Neural cell (in vitro differentiated cells): Measurements from ENCODE around the gene PROK2.

Source experiments
- EZH2 ChIP-seq: fragments of 200-600, 300-800 bp; shearing (Covaris generic), sonication (generic); IDR thresholded peaks from 2 replicates; pipeline ENCODE4 v1.6.1; 2014; ENCODE audit warnings: antibody characterized with exemption, low read length, borderline replicate concordance, mild to moderate bottlenecking; ENCODE audit not compliant: insufficient read depth, poor library complexity, severe bottlenecking
- MXI1 ChIP-seq: fragments of 450-650 bp; conservative IDR thresholded peaks from 2 replicates; pipeline ENCODE4 v1.6.1; 2014; ENCODE audit warnings: antibody characterized with exemption, mild to moderate bottlenecking; ENCODE audit not compliant: poor library complexity, severe bottlenecking
- POLR2AphosphoS5 ChIP-seq: IDR thresholded peaks from 2 replicates; pipeline ENCODE4 v1.6.1; 2012
- REST ChIP-seq: IDR thresholded peaks from 2 replicates; pipeline ENCODE4 v1.6.1; 2012; ENCODE audit warnings: borderline replicate concordance
- TAF1 ChIP-seq: IDR thresholded peaks from 2 replicates; pipeline ENCODE4 v1.6.1; 2012; ENCODE audit warnings: low read depth
- TF ChIP-seq, protein P1 (sequence below): fragments of 450-650 bp; IDR thresholded peaks from 2 replicates; pipeline ENCODE4 v1.5.1; 2014; ENCODE audit warnings: antibody characterized with exemption, mild to moderate bottlenecking, moderate library complexity; ENCODE audit not compliant: poor library complexity, severe bottlenecking

DNA sequence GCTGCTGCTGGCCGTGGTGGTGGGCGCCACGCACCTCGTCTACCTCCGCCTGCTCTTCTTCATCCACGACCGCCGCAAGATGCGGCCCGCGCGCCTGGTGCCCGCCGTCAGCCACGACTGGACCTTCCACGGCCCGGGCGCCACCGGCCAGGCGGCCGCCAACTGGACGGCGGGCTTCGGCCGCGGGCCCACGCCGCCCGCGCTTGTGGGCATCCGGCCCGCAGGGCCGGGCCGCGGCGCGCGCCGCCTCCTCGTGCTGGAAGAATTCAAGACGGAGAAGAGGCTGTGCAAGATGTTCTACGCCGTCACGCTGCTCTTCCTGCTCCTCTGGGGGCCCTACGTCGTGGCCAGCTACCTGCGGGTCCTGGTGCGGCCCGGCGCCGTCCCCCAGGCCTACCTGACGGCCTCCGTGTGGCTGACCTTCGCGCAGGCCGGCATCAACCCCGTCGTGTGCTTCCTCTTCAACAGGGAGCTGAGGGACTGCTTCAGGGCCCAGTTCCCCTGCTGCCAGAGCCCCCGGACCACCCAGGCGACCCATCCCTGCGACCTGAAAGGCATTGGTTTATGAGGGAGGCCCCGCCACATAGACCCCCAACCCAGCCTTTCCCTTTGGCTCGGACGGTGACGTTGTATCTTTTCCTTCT is 30.2 kb downstream of the PROK2 start:
- TF ChIP-seq POLR2AphosphoS5, result no peak
- no peak for TF ChIP-seq EZH2
- TF ChIP-seq MXI1, result no peak
- TF ChIP-seq, protein P1, sequence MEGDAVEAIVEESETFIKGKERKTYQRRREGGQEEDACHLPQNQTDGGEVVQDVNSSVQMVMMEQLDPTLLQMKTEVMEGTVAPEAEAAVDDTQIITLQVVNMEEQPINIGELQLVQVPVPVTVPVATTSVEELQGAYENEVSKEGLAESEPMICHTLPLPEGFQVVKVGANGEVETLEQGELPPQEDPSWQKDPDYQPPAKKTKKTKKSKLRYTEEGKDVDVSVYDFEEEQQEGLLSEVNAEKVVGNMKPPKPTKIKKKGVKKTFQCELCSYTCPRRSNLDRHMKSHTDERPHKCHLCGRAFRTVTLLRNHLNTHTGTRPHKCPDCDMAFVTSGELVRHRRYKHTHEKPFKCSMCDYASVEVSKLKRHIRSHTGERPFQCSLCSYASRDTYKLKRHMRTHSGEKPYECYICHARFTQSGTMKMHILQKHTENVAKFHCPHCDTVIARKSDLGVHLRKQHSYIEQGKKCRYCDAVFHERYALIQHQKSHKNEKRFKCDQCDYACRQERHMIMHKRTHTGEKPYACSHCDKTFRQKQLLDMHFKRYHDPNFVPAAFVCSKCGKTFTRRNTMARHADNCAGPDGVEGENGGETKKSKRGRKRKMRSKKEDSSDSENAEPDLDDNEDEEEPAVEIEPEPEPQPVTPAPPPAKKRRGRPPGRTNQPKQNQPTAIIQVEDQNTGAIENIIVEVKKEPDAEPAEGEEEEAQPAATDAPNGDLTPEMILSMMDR, result no peak
- TF ChIP-seq TAF1, result no peak
- no peak for TF ChIP-seq REST
